A549 (cell line): ENCODE data around the gene NCAM2.

ENCODE experiments used
- EP300 ChIP-seq, 2 experiments: fragments of >200 bp; sonication (Bioruptor Twin); formaldehyde crosslinking; IDR thresholded peaks; 2 replicates in 1 of 2; 3 replicates in 1 of 2; pipeline ENCODE4 v1.6.1; 2016 to 2017
- RCOR1 ChIP-seq: fragments of 150-350 bp; IDR thresholded peaks from 2 replicates; pipeline ENCODE4 v1.6.1; 2014; ENCODE audit warnings: antibody characterized with exemption, low read length, low read depth
- TF ChIP-seq, protein P1 (sequence below): fragments of 450-650 bp; IDR thresholded peaks from 2 replicates; pipeline ENCODE4 v1.6.1; 2014; ENCODE audit warnings: antibody characterized with exemption

DNA sequence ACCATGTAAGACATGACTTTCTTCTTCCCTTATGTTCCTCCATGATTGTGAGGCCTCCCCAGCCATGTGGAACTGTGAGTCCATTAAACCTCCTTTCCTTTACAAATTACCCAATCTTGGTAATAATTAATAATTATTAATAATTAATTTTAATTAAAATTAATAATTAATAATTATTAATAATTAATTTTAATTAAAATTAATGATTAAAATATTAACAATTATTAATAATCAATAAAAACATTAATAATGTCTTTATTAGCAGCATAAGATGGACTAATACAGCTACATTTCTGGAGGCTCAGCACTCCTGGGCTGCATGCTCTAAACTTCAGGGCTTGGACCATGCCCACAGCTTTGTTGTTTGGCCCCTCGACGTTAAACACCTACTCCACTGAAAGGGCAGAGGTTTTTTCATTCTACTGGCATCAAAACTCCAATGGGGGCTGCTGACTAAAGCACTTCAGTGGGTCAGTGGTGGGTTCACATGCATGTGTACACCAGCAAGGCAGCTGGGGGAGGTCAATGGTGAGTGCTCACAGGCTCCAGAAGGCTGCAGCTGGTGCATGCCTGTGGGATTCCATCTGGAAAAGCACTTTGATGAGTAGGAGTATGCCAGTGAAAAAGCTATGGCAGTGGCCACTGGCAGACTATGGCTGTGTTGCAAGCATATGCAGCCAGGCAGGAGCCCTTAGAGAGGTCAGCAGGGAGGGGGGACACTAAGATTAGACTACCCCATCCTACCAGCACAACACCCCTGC is 561.3 kb downstream of the NCAM2 start:
- TF ChIP-seq RCOR1, result no peak
- no peak for TF ChIP-seq EP300 (IDR thresholded peaks at IDR 0.05)
- TF ChIP-seq, protein P1, sequence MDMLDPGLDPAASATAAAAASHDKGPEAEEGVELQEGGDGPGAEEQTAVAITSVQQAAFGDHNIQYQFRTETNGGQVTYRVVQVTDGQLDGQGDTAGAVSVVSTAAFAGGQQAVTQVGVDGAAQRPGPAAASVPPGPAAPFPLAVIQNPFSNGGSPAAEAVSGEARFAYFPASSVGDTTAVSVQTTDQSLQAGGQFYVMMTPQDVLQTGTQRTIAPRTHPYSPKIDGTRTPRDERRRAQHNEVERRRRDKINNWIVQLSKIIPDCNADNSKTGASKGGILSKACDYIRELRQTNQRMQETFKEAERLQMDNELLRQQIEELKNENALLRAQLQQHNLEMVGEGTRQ, result no peak
